Panc1 (cell line): ENCODE measurements around the gene ZNF415.

ENCODE experiments used
- CTCF ChIP-seq: fragments of 450-650 bp; IDR thresholded peaks from 2 replicates; pipeline ENCODE4 v1.5.1; 2017; ENCODE audit warnings: mild to moderate bottlenecking
- TF ChIP-seq, protein P1 (sequence below), 2 experiments: IDR thresholded peaks; 2 replicates each; pipeline ENCODE4 v1.6.1; 2011 to 2012; ENCODE audit warnings: low read depth in 2 of 2, control low read depth in 1 of 2, low read length in 1 of 2, mild to moderate bottlenecking in 1 of 2, moderate library complexity in 1 of 2; ENCODE audit not compliant: insufficient read depth in 1 of 2

DNA sequence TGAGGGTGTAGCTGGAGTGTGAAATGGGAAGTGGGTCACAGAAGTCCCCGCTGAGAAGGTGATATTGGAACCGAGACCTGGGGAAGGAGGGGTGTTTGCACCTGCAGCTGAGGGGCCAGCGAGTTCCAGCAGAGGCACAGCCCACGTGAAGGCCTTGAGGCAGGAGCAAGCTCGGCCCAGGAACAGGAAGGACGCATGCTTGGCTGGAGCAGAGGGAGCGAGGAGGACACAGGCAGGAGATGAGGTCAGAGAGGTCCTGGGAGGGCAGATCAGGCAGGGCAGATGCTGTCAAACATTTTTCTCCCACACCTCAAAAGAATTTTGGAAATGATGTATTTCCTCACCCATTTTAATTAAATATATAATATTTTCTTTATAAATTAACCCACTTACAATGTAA, 9.3 kb downstream of the ZNF415 start:
- TF ChIP-seq CTCF = no peak
- TF ChIP-seq, protein P1, sequence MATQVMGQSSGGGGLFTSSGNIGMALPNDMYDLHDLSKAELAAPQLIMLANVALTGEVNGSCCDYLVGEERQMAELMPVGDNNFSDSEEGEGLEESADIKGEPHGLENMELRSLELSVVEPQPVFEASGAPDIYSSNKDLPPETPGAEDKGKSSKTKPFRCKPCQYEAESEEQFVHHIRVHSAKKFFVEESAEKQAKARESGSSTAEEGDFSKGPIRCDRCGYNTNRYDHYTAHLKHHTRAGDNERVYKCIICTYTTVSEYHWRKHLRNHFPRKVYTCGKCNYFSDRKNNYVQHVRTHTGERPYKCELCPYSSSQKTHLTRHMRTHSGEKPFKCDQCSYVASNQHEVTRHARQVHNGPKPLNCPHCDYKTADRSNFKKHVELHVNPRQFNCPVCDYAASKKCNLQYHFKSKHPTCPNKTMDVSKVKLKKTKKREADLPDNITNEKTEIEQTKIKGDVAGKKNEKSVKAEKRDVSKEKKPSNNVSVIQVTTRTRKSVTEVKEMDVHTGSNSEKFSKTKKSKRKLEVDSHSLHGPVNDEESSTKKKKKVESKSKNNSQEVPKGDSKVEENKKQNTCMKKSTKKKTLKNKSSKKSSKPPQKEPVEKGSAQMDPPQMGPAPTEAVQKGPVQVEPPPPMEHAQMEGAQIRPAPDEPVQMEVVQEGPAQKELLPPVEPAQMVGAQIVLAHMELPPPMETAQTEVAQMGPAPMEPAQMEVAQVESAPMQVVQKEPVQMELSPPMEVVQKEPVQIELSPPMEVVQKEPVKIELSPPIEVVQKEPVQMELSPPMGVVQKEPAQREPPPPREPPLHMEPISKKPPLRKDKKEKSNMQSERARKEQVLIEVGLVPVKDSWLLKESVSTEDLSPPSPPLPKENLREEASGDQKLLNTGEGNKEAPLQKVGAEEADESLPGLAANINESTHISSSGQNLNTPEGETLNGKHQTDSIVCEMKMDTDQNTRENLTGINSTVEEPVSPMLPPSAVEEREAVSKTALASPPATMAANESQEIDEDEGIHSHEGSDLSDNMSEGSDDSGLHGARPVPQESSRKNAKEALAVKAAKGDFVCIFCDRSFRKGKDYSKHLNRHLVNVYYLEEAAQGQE (IDR thresholded peaks at IDR 0.05; ENCODE audit: insufficient read depth in 1 of 2, low read depth in 2 of 2, low read length in 1 of 2) = no peak
